Amniotic epithelial cell (primary cell): ENCODE results near the gene ATL3.
"Not testable (repeated sequence)": the region's sequence is repeated elsewhere in the genome, so short reads cannot be mapped to it uniquely, and the experiment has no call there.

Experiments
- DNase-seq: peaks from one replicate; pipeline ENCODE4 v3.0.0-alpha.2; 2010; ENCODE audit warnings: low read depth

Gene ATL3

DNA sequence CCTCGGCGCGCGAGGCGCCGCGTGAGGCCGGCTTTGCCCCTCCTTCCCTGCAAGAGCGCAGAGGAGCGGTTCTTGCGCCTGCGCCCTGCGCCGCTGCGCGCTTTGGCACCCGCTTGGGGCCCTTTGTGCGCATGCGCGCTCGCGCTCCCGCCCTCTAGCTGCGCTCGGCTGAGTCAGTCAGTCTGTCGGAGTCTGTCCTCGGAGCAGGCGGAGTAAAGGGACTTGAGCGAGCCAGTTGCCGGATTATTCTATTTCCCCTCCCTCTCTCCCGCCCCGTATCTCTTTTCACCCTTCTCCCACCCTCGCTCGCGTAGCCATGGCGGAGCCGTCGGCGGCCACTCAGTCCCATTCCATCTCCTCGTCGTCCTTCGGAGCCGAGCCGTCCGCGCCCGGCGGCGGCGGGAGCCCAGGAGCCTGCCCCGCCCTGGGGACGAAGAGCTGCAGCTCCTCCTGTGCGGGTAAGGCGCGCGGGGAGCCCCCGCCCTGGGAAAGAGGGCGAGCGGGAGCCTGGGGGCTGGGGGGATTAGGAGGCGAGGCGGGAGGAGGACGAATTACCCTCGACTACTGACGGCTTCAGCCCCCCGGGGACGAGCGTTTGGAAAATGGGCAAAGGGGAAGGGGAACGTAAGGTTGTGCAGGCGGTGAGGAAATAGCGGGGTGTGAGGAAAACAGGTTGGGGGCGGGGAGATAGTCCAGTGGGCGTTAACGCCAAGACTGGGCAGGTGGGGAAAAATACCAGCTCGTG lies 10.3 kb upstream of the ATL3 start, which contains the start of gene RTN3:
Gene RTN3 (plus strand): TSS at position 180 of the 745 bp plus-strand sequence. CDS start 137 bp downstream, at position 317.
- peak; percentile 95 for DNase-seq

DNA sequence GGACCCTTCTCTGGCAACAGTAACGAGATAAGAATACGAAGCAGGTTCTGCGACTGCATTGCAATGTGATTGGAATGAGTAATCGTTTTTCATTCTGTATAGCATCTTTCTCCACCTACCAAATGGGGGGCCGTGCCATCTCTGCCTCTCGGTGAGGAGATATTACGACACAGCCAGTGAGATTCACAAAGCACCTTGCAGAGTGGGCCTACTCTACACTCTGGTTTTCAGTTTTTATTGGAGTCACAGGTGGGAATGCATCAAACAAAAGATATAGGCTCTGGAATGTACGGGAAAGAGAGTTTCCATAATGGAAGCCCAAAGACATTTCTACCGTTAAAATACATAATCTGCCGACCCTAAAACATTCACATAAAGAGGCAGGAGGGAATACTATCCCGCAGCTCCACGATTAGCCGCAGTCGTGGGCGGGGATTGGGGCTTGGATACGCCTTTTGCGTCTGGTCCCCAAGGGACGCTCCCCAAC lies 9.7 kb upstream of the ATL3 start:
- DNase-seq, result peak; percentile 35

DNA sequence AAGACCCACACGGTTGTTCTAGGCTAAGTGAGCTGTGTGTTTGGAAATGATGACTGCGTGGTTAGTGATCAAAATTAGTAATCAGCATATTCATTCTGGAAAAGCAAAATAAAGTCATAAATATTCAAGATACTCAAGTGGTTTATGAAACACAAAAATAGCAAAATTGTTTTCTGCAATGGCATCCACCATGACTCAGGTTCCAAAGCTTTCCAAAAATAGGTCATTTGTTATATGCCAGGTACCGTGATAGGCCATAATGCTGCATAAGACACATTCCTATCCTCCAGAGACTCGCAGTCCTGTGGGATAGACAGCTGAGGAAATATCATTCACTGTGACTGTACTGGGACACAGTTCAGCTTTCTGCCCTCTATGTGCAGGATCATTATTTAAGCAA lies 2.4 kb upstream of the ATL3 start:
- peak; percentile 47 for DNase-seq

DNA sequence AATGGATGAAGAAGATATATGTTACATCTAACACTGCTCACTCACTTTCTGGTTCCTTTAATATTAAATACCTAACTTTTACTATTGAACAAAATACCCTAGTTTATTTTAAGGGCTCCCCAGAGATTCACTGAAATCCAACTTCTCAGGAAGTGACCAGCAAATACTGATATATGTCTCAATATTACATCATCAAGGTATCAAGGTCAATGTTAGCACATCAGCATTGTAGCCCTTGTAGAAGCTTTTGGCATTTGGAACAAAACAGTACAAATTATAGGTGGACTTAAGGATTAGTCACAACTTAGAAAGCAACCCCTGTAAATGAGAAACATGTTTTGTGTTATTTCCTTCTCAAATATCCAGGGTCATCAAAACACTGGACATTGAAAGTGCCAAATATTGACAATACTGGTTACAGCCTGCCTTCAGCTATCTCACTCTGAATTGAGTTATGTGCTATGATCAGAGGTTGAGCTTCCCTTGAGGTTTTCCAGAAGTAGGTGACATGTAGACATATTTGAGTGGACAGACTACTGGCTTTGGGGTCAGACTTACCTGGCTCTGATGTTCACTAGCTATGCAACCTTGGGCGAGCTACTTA lies 1.9 kb upstream of the ATL3 start:
- no peak for DNase-seq

DNA sequence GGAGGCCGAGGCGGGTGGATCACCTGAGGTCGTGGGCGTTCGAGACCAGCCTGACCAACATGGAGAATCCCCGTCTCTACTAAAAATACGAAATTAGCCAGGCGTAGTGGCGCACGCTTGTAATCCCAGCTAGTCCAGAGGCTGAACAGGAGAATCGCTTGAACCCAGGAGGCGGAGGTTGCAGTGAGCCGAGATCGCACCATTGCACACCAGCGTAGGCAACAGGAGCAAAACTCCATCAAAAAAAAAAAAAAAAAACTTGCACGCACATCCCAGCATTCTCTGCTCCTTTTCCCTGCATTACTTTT lies 934 bp upstream of the ATL3 start:
- no peak for DNase-seq

DNA sequence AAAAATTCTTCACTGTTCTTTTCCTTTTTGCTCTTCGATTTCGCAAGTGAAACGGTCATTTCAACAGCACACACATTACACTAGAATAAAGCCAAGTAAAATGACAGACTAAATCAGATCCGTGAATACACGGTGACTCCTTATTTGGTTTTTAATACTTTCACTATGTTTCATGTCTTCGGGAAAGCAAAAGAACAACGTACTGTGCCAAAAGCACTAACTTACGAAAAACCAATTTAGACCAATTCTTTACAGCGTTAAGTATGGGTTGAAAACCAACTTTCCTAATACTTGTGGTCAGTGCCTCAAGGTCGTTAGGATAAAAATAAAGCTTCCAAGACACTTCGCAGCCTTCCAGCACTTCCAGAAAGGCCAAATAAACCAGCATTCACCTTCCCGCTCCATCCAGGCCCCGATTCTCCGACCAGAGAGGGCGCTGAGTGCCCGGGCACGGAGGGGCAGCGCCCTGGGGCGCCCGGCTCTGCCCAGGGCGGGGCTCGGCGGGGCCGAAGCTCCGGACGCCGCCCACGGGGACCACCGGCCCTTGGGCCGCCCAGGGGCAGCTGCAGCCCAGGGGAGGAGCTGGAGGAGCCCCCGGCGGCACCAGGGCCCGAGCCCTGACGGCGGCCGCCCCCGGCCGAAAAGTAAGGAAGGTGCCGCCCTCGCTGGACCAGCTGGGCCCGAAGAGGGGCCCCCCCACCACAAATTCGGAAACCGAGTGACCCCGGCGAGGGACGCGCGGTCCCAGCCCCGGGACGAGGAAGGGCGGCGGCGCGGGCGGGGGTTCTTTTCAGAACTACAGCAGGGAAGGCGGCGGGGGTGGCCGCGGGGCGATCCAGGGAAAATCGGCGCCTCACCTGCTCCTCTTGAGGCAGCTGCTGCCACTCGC lies 499 bp downstream of the ATL3 start:
- peak; percentile 79 for DNase-seq

DNA sequence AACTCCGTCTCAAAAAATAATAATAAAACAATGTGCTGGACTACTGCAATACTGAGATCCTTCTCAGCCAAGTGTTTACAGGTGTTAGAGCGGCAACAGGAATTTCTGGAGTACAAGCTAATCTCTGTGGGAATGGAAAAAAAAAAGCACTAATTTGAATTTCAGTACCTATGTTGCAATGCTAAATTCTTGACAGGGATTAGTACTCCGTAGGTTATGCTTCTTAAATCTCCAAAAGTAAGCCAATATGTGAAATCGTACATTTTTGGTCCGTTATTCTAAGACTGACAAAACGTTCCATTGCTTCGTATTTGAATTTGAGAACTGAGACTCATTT lies 1.1 kb downstream of the ATL3 start:
- DNase-seq, result no peak

DNA sequence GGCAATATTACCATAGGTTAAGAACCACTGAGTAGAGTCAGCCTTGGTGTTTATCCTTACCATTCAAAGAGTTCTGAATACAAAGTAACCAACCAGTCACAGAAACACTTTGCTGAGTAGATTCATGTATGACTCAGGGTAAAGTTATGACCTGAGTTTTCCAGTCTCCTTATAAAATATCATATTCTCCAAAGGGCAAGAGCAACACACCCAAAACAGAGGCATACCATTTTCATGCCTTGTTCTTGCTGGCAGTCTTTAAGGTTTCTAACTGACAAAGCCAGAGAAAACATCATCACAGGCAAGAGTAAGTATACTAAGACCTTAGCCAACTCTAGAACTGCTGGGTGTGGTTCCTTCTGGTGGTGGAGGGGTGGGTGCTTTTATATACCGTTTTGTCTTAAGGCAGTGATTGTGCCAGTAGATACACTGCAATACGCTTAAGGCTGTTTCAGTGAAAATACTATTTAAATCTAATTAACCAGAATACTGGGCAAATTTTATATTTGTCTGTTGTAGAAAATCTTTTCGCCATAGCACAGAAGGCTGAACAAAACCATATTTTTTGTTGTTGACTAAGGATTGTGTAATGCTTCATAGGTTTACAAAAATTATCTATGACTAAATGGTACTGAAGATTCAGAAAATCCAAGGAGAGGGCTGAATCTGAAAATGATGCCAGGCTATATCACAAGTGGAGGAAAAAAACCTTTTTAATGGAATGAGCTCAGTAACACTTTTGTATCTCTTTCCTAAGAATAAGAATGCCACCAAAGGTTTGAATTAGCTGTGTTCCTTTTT lies 3.0 kb downstream of the ATL3 start:
- DNase-seq, result peak; percentile 87

DNA sequence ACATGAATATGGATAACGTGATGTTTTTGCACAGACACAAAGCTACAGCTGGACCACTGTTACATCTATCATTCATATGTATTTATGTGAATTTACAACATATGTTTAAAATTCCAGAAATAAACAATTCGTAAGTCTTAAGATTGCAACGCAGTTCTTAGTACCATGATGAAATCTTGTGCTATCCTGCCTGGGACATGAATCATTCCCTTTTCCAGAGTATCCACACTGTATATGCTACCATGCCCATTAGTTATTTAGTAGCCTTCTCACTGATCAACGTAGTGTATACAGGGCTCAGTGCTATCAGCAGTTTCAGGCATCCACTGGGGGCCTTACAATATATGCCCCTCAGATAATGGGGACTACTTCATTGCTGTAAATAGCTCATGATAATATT lies 4.3 kb downstream of the ATL3 start:
- peak; percentile 92 for DNase-seq

DNA sequence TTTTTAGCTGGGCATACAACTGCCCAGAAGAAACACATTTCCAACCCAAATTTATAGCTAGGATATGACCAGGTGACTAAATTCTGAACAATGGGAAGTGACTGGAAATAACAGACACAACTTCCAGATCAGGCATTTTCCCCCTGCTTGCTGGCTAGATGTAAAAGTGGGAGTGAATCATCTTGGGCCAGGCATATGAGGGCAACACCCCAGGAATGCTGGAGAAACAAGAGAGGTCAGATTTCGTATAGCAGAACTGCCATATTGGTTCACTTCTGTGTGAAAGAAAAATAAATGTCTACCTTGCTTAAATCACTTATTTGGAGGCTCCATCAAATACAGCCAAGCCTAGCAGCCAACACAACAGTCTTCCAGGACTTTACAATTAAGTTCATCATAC lies 7.4 kb downstream of the ATL3 start:
- peak; percentile 78 for DNase-seq

DNA sequence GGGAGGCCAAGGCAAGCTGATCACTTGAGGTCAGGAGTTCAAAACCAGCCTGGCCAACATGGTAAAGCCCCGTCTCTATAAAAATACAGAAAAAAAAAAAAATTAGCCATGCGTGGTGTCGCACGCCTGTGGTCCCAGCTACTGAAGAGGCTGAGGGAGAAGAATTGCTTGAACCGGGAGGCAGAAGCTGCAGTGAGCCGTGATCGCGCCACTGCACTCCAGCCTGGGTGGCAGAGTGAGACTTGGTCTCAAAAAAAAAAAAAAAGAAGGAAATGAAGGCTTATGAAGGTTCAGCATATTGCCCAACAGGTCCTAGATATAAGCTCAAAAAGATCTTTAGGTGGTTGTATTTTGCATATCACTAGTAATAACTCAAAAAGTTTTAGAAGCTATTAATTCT lies 10.2 kb downstream of the ATL3 start:
- no peak for DNase-seq

DNA sequence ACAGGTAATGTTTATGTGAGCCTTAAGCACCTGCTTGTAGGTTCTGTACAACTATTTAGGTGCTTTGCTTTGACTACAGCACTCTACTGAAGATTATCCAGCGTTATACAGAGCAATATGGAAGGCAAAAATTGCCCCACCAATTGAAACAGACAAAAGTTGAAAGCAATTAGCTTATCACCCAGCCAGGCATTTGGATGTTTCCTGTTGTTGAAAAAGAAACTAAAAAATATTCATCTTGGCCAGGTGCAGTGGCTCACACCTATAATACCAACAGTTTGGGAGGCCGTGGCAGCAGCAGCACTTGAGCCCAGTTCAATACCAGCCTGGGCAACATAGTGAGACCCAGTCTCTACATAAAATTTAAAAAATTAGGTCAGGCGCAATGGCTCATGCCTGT lies 18.5 kb downstream of the ATL3 start:
- DNase-seq, result no peak

DNA sequence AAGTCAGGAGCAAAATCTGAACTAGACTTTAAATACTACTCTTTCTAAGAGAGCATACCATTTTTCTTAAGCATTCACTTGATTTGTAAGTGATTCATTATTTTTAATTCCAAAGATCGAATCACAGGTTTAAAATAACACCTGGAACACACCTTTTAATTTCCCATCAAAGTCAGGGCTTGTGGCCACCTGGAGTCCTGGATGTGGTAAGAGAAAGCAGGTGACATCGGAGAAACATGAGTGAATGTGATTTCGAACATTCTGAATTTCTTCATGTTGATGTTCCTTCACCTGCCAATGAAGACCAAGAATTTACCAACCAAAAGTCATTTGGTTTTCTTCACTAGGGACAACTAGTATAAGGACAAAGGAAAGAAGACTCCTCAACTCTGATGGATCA lies 28.0 kb downstream of the ATL3 start:
- no peak for DNase-seq

DNA sequence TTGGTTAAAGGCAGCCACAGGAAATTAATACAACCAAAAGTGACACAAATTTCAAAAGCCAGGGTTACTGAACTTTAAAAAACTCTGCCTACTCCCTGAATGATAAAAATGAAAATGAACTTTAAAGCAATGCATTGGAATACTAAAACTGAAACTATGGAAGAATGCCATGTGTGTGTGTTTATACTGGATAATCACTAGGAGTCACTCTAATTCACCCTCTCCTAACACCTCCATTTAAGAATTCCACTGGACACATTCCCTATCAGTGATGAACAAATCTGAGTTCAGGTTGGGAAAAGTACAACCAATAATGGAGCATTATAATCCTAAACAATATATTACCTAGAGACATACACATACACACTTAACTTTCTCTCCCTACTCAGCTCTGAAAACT lies 29.4 kb downstream of the ATL3 start:
- DNase-seq, result peak; percentile 42

DNA sequence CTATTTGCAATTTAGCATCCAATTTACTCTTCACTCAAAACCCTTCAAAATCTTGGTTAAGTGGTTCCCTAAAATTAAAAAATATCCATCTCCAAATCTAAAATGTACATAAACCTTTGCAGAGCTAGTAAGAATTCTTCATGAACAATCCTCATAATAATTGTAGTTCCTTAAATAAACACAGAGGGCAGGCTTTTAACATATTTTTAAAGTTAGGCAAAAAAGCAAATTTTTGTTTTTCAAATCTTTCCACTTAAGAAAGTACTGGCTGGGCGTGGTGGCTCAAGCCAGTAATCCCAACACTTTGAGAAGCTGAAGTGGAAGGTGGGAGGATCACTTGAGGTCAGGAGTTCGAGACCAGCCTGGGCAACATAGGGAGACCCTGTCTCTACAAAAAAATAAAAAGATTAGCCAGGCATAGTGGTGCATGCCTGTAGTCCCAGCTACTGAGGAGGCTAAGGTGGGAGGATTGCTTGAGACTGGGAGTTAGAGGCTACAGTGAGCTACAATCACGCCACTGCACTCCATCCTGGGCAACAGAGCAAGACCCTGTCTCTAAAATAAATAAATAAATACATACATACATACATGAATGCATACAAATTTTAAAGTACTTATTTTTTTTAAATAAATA lies 31.9 kb downstream of the ATL3 start:
- DNase-seq, result peak; percentile 33

DNA sequence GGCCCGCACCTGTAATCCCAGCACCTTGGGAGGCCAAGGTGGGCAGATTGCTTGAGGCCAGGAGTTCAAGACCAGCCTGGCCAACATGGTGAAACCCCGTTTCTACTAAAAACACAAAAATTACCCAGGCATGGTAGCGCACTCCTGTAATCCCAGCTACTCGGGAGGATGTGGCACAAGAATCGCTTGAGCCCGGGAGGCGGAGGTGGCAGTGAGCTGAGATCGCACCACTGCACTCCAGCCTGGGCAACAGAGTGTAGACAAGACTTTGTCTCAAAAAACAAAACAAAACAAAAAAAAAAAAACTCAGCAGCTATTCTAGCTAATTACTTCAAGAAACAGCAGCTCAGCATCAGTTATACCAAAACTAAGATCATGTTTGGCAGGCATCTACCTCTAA lies 32.7 kb downstream of the ATL3 start:
- DNase-seq, result not testable (repeated sequence)

DNA sequence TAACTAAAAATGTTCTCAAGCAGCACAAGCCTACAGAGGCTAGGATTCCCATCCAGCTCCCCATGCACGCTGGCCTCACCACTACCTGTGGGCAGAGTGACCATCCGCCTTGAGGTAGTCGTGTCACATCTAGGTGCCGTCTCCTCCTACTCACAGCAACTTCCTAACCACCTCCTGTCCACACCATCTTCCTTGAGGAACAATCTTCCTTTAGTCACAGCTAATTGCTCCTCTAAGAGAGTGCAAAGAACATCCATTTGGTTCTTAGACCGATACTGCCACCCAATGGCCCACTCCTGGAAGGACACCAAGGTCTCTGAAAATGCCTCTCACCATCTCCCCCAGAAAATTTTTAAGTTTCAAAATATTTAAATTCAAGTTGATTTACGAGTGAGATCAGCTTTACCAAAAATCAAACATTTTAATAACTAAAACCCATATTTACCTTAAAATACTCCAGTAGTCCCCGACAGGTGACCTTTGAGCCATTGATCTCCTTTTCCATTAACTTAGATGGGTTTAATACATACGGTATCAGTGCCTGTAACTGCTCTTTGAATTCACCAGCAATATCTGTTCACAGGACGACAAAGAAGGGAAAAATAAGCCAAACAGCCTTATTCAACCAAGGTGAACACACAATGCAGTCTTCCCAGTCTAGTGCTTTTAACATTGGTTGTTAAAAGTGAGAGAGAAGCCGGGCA lies 35.3 kb downstream of the ATL3 start:
- peak; percentile 64 for DNase-seq

DNA sequence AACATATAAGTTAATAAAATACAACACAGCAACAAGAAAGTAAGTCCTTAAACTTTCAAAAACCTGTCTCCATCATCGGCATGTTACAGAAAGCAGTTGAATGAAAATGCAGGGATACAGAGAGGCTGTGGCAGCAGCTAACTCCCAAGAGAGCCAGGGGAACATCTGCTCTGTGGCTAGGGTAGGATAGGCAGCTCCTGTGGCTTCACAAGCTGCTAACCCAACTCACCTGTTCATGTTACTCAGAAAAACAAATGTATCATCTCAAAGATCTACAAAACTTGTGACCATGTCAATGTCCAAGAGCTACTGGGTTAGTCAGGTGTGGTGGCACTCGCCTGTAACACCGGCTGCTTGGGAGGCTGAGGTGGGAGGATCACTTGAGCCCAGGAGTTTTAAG lies 41.8 kb downstream of the ATL3 start:
- DNase-seq, result no peak

DNA sequence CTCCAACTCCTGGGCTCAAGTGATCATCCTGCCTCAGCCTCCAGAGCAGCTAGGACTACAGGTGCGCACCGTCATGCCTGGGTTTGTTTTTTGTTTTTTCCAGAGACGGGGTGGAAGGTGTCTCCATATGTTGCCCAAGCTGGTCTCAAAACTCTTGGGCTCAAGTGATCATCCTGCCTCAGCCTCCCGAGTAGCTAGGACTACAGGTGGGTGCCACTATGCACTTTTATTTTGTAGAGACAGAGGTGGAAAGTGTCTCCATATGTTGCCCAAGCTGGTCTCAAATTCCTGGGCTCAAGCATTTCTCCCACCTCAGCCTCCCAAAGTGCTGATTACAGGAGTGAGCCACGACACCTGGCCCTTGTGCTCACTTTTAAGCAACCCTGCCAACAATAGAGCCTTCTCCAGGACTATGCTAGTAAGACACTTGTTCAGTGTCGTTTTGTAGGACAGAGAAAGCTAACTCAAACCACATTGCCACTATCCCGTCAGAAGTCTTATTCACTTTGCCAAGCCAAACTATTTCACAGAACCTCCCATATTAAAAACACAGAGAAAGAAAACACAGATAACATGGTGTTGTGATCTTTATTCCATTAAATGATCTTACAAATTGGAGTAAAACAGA lies 47.5 kb downstream of the ATL3 start:
- DNase-seq, result no peak

DNA sequence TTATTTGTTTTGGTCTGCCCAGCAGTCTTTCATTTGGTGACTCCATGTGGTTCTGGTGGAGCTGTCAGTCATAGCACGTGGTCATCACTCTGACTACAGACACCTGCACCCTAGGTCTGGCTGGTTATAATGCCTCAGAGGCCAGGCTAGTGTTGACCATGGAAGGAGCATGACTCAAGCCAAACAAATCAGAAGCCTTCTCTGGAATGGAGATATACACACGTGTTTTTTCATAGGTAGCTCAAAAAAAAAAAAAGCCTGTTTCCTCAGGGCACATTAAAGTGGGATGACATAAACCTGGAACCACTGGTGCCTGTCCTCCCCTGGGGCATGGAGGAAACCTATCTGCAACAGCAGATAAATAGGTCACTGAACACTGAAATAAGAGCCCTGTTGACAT lies 48.9 kb downstream of the ATL3 start:
- DNase-seq, result no peak

DNA sequence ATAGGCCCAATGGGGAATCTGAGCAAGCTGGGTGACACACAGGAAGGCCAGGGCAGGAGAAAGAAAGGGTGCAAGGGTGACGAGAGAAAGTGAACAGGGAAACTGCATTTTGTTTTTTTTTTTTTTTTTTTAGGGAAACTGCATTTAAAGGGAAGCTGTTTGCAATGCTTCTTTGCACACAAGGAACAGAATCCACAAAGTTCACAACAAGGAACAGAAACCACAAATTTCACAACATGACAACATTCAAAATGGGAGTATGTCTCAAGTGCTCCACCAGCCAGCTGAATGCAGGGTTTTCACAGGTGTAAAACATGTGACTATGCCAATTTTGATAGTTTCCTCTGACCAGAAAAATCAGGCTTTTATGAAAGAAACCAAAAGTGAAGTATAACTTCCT lies 50.1 kb downstream of the ATL3 start:
- DNase-seq, result peak; percentile 47
